ENCODE measurements around the gene CHMP6. TPM values are rescaled to one million over a fixed set of nuclear protein-coding genes. Genes with fewer than 3 reads are reported as not detected.

Gene CHMP6
- total RNA-seq, 2 experiments from 2014 or later = 15.9 to 19.4 TPM

DNA sequence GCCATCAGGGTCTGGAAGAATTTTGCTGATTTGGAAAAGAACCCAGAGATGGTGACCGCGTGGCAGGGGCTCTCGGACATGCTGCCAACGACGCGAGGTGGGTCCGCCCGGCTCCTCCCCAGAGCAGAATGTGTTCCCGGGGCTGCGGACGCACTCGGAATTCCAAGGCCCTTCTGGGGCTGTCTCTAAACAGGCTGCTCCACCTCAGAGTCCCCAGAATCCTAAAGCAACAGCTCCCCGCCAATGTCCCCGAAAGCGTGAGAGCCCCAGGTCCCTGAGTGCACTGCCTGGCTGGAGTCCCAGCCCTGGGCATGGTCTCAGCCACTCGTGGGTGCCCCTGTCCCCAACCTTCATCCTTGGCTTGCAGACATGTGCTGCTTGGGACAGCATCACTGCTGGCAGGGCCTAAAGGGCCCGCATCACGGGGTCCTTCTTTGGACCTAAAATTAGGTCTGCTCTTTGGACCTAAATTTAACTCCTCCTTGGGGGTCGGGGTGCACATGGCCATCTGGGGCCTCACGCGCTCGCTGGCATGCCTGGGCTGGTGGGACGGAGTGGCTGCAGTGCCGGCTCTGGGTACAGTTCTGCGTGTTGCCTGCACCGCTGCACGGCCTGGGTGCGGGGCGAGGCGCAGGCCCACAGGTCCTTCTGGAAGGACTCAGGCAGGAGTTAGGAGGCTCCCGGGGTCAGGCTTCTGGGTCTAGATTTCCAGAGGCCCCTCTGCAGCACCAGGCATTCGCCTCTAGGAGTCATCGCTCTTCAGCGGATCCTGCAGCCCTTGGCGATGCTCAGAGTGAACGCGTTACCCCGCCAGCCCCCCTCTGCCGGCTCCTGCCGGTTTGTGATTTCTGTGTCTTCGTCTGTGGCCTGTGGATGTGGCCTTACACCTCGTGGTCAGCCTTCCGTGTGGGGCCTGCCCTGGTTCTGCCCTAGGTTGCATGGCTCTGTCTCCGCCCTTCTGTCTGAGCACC lies 41.9 kb upstream of the CHMP6 start:
- intact Hi-C loops (cut with DNase I, micrococcal nuclease) = no loop called here
- H3K36me3 Mint-ChIP-seq (ENCODE audit: low read depth) = peaks cover 25% of the 10 kb centered on the region

GRCh38 chr17:80950466-80951120 lies 41.0 kb upstream of the CHMP6 start:
- H3K36me3 Mint-ChIP-seq (ENCODE audit: low read depth) = peaks cover 24% of the 10 kb centered on the region
- no peak overlapping the region for H3K4me3 Mint-ChIP-seq
- H3K27me3 Mint-ChIP-seq = no peaks in the 10 kb centered on the region
- no peak for DNase-seq
- ATAC-seq = no peak
- POLR2A ChIA-PET = interaction anchor here (0.7 to 0.8 kb wide), 2 partner anchors 496 to 570 kb away, joined by 3 to 5 read pairs; no protein-coding TSS in a partner anchor
- no peaks in the 10 kb centered on the region for H3K9me3 Mint-ChIP-seq (ENCODE audit: low read depth)
- H3K27ac Mint-ChIP-seq = no peak overlapping the region
- H3K4me1 Mint-ChIP-seq = no peaks in the 10 kb centered on the region
- CTCF ChIA-PET = no interaction called here
- intact Hi-C loops (cut with DNase I, micrococcal nuclease) = no loop called here

More for the DNA sequence above, 41.9 kb upstream of the CHMP6 start:
- H3K27me3 Mint-ChIP-seq = no peaks in the 10 kb centered on the region
- ATAC-seq (no peak), DNase-seq (no peak)
- H3K27ac Mint-ChIP-seq = no peak overlapping the region
- H3K4me1 Mint-ChIP-seq = no peaks in the 10 kb centered on the region
- no peaks in the 10 kb centered on the region for H3K9me3 Mint-ChIP-seq (ENCODE audit: low read depth)
- POLR2A ChIA-PET = interaction anchor here (0.8 kb wide), 1 partner anchor 495 kb away, joined by 3 read pairs; no protein-coding TSS in a partner anchor
- CTCF ChIA-PET = no interaction called here
- no peak overlapping the region for H3K4me3 Mint-ChIP-seq

- ATAC-seq = no peak
- intact Hi-C loops (cut with DNase I, micrococcal nuclease) = no loop called here
- Mint-ChIP-seq H3K27ac (no peak overlapping the region), H3K9me3 (ENCODE audit: low read depth) (no peaks in the 10 kb centered on the region), H3K4me1 (no peaks in the 10 kb centered on the region), H3K27me3 (no peaks in the 10 kb centered on the region), H3K4me3 (no peak overlapping the region), H3K36me3 (ENCODE audit: low read depth) (peaks cover 17% of the 10 kb centered on the region)
- no peak for DNase-seq
- CTCF ChIA-PET = no interaction called here
- POLR2A ChIA-PET = interaction anchor here (0.7 kb wide), 1 partner anchor 571 kb away, joined by 5 read pairs; no protein-coding TSS in a partner anchor
These were observed 40.2 kb upstream of the CHMP6 start for GRCh38 chr17:80951121-80952090.

GRCh38 chr17:80952291-80952690 lies 39.4 kb upstream of the CHMP6 start:
- Mint-ChIP-seq H3K4me3 (no peak overlapping the region), H3K36me3 (ENCODE audit: low read depth) (peaks cover 8% of the 10 kb centered on the region), H3K9me3 (ENCODE audit: low read depth) (no peaks in the 10 kb centered on the region), H3K27me3 (no peaks in the 10 kb centered on the region), H3K4me1 (no peaks in the 10 kb centered on the region), H3K27ac (no peak overlapping the region)
- intact Hi-C loops (cut with DNase I, micrococcal nuclease) = no loop called here
- DNase-seq (no peak), ATAC-seq (no peak)
- ChIA-PET CTCF (no interaction called here), POLR2A (no interaction called here)

DNA sequence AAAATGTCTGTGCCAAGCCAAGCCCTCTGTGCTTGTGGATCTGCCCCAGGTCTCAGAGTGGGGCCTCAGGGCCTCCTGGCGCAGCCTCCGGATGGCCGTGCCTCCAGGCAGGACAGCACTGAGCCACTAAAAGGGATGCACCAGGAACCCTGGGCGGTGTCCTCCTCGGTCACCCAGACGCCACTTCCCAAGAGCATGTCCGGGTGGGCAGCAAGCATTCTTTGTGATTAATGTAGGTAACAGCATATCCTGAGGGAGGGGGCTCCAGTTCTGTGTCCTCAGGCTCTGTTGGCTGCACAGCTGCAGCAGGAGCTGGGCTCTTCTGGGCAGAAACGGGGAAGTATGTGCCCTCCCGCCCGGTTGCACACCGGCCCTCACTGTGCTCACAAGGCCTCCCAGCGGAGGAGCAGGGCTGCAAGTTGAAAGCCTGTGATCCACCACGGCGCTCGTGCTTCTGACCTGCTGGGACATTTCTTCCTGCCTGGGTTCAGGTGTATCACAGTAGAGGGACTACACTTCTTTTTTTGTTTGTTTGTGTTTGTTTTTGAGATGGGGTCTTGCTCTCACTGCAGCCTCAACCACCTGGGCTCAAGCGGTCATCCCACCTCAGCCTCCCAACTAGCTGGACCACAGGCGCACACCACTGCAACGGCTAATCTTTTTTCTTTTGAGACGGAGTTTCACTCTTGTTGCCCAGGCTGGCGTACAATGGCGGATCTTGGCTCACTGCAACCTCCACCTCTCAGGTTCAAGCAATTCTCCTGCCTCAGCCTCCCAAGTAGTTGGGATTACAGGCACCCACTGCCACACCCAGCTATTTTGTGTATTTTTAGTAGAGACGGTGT lies 37.9 kb upstream of the CHMP6 start:
- DNase-seq = no peak
- Mint-ChIP-seq H3K27ac (no peak overlapping the region), H3K27me3 (no peaks in the 10 kb centered on the region), H3K36me3 (ENCODE audit: low read depth) (peaks cover 8% of the 10 kb centered on the region), H3K9me3 (ENCODE audit: low read depth) (no peaks in the 10 kb centered on the region), H3K4me1 (no peaks in the 10 kb centered on the region), H3K4me3 (no peak overlapping the region)
- ChIA-PET POLR2A (no interaction called here), CTCF (no interaction called here)
- intact Hi-C loops (cut with DNase I, micrococcal nuclease) = no loop called here
- no peak for ATAC-seq

- Mint-ChIP-seq H3K4me1 (no peaks in the 10 kb centered on the region), H3K4me3 (no peak overlapping the region), H3K9me3 (ENCODE audit: low read depth) (no peaks in the 10 kb centered on the region), H3K27ac (no peak overlapping the region), H3K27me3 (no peaks in the 10 kb centered on the region), H3K36me3 (ENCODE audit: low read depth) (peaks cover 8% of the 10 kb centered on the region)
- intact Hi-C loops (cut with DNase I, micrococcal nuclease) = no loop called here
- ATAC-seq (no peak), DNase-seq (no peak)
- ChIA-PET POLR2A (interaction anchor here (0.6 kb wide), 1 partner anchor 1551 kb away, joined by 5 read pairs; no protein-coding TSS in a partner anchor), CTCF (no interaction called here)
These were observed 36.6 kb upstream of the CHMP6 start for GRCh38 chr17:80955078-80955477.

DNA sequence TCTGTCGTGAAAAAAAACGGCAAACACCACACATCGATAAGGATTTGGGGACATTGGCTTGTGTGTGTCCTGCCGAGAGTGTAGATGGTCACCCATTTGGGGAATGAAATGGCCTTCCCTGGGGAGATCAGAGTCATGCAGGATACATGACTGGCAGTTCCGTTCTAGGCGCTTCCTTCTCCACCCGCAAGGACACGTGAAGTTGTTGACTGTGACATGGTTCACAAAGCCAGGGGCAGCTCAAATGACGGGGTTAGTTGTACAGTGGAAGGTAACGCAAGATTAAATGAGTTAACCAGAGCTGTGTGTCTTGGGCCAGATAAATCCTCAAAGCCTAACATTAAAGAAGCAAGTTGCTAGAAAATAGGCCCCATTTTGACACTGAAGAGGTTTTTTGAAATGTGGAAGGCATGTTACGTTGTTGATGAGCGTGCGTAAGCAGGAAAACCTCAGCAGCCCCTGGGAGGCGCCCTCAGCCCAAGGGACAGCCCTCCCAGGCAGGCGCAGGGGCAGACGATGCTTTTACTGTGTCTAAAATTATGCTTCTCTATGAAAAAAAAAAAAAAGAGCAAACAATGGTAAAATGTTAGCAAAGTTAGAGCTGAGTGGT lies 35.9 kb upstream of the CHMP6 start:
- no peaks in the 10 kb centered on the region for H3K4me1 Mint-ChIP-seq
- H3K27me3 Mint-ChIP-seq = no peaks in the 10 kb centered on the region
- H3K36me3 Mint-ChIP-seq (ENCODE audit: low read depth) = peaks cover 5% of the 10 kb centered on the region
- intact Hi-C loops (cut with DNase I, micrococcal nuclease) = no loop called here
- H3K27ac Mint-ChIP-seq = no peak overlapping the region
- DNase-seq (no peak), ATAC-seq (no peak)
- ChIA-PET CTCF (no interaction called here), POLR2A (interaction anchor here (0.6 kb wide), 1 partner anchor 11 kb away, joined by 5 read pairs; no protein-coding TSS in a partner anchor)
- H3K4me3 Mint-ChIP-seq = no peak overlapping the region
- H3K9me3 Mint-ChIP-seq (ENCODE audit: low read depth) = no peaks in the 10 kb centered on the region

- CTCF ChIA-PET = interaction anchor here (0.6 kb wide), 1 partner anchor 379 kb away, joined by 3 read pairs; no protein-coding TSS in a partner anchor
- intact Hi-C loops (cut with DNase I, micrococcal nuclease) = no loop called here
These were observed 35.1 kb upstream of the CHMP6 start for GRCh38 chr17:80956321-80957190.

GRCh38 chr17:80957461-80957941 lies 34.1 kb upstream of the CHMP6 start:
- Mint-ChIP-seq H3K36me3 (ENCODE audit: low read depth) (peaks cover 5% of the 10 kb centered on the region), H3K4me3 (no peak overlapping the region), H3K9me3 (ENCODE audit: low read depth) (no peaks in the 10 kb centered on the region), H3K27me3 (no peaks in the 10 kb centered on the region), H3K27ac (no peak overlapping the region), H3K4me1 (no peaks in the 10 kb centered on the region)
- ChIA-PET POLR2A (no interaction called here), CTCF (interaction anchor here (0.6 kb wide), 1 partner anchor 876 kb away, joined by 3 read pairs; no protein-coding TSS in a partner anchor)
- intact Hi-C loops (cut with DNase I, micrococcal nuclease) = no loop called here
- peak; percentile 2 for DNase-seq
- ATAC-seq = no peak

More at GRCh38 chr17:80956321-80957190, 35.1 kb upstream of the CHMP6 start:
- Mint-ChIP-seq H3K9me3 (ENCODE audit: low read depth) (no peaks in the 10 kb centered on the region), H3K4me1 (no peaks in the 10 kb centered on the region), H3K27me3 (no peaks in the 10 kb centered on the region), H3K4me3 (no peak overlapping the region), H3K27ac (no peak overlapping the region), H3K36me3 (ENCODE audit: low read depth) (peaks cover 3% of the 10 kb centered on the region)
- POLR2A ChIA-PET = interaction anchor here (0.6 kb wide), 1 partner anchor 10 kb away, joined by 5 read pairs; no protein-coding TSS in a partner anchor
- DNase-seq (no peak), ATAC-seq (no peak)
